NB4 (cell line): ENCODE results near the gene RASA3.

ENCODE experiments used
- MYC ChIP-seq: IDR thresholded peaks from 2 replicates; pipeline ENCODE4 v1.6.1; 2011; ENCODE audit warnings: low read depth, low read length
- POLR2A ChIP-seq: IDR thresholded peaks from 2 replicates; pipeline ENCODE4 v1.6.1; 2011; ENCODE audit warnings: mild to moderate bottlenecking; ENCODE audit not compliant: insufficient read length; ENCODE audit errors: extremely low read depth
- TF ChIP-seq, protein P1 (sequence below): IDR thresholded peaks from one replicate; pipeline ENCODE4 v1.5.1; 2012; ENCODE audit warnings: low read depth, low read length
- TF ChIP-seq, protein P2 (sequence below): IDR thresholded peaks from 2 replicates; pipeline ENCODE4 v1.6.1; 2011; ENCODE audit warnings: low read depth, low read length

- TF ChIP-seq POLR2A (no peak), MYC (no peak)
- TF ChIP-seq, protein P1, sequence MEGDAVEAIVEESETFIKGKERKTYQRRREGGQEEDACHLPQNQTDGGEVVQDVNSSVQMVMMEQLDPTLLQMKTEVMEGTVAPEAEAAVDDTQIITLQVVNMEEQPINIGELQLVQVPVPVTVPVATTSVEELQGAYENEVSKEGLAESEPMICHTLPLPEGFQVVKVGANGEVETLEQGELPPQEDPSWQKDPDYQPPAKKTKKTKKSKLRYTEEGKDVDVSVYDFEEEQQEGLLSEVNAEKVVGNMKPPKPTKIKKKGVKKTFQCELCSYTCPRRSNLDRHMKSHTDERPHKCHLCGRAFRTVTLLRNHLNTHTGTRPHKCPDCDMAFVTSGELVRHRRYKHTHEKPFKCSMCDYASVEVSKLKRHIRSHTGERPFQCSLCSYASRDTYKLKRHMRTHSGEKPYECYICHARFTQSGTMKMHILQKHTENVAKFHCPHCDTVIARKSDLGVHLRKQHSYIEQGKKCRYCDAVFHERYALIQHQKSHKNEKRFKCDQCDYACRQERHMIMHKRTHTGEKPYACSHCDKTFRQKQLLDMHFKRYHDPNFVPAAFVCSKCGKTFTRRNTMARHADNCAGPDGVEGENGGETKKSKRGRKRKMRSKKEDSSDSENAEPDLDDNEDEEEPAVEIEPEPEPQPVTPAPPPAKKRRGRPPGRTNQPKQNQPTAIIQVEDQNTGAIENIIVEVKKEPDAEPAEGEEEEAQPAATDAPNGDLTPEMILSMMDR, result no peak
- TF ChIP-seq, protein P2, sequence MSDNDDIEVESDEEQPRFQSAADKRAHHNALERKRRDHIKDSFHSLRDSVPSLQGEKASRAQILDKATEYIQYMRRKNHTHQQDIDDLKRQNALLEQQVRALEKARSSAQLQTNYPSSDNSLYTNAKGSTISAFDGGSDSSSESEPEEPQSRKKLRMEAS, result no peak
Measured at GRCh38 chr13:114167426-114167825, 35.0 kb upstream of the RASA3 start.
